HEK293 (cell line): ENCODE data around the gene HPDL.
A peak's percentile ranks its signal among the peaks of the same experiment; 100 is the strongest.

ENCODE experiments used
- GLI4 ChIP-seq: fragments of 450-650 bp; formaldehyde crosslinking; IDR thresholded peaks from 2 replicates; pipeline ENCODE4 v1.5.1; 2016; ENCODE audit warnings: missing biosample characterization, missing genetic modification characterization
- KLF10 ChIP-seq: fragments of 450-650 bp; IDR thresholded peaks from 2 replicates; pipeline ENCODE4 v1.5.1; 2018; ENCODE audit warnings: missing biosample characterization, mild to moderate bottlenecking, missing genetic modification characterization
- KLF16 ChIP-seq: fragments of 450-650 bp; formaldehyde crosslinking; IDR thresholded peaks from 2 replicates; pipeline ENCODE4 v1.5.1; 2017; ENCODE audit warnings: missing biosample characterization, missing genetic modification characterization
- KLF8 ChIP-seq: fragments of 450-650 bp; formaldehyde crosslinking; IDR thresholded peaks from 2 replicates; pipeline ENCODE4 v1.5.1; 2016; ENCODE audit warnings: missing biosample characterization, missing genetic modification characterization
- KLF9 ChIP-seq: fragments of 450-650 bp; formaldehyde crosslinking; IDR thresholded peaks from 2 replicates; pipeline ENCODE4 v1.5.1; 2016; ENCODE audit warnings: missing biosample characterization, missing genetic modification characterization, low read depth
- OSR2 ChIP-seq: fragments of 450-650 bp; formaldehyde crosslinking; IDR thresholded peaks from 2 replicates; pipeline ENCODE4 v1.5.1; 2016; ENCODE audit warnings: missing biosample characterization, missing genetic modification characterization
- OVOL3 ChIP-seq: fragments of 450-650 bp; formaldehyde crosslinking; IDR thresholded peaks from 2 replicates; pipeline ENCODE4 v1.5.1; 2016; ENCODE audit warnings: missing biosample characterization, missing genetic modification characterization
- TCF7L2 ChIP-seq: IDR thresholded peaks from 2 replicates; pipeline ENCODE4 v1.6.1; 2011; ENCODE audit warnings: low read depth, mild to moderate bottlenecking, inconsistent platforms, low read length, moderate library complexity, borderline replicate concordance
- ZBTB1 ChIP-seq: fragments of 450-650 bp; formaldehyde crosslinking; IDR thresholded peaks from 2 replicates; pipeline ENCODE4 v1.5.1; 2016; ENCODE audit warnings: missing biosample characterization, missing genetic modification characterization
- ZBTB7A ChIP-seq: fragments of 450-650 bp; formaldehyde crosslinking; IDR thresholded peaks from 2 replicates; pipeline ENCODE4 v1.5.1; 2016; ENCODE audit warnings: low read depth, missing biosample characterization, missing genetic modification characterization
- ZFP69B ChIP-seq: fragments of 450-650 bp; formaldehyde crosslinking; IDR thresholded peaks from 2 replicates; pipeline ENCODE4 v1.5.1; 2016; ENCODE audit warnings: missing biosample characterization, missing genetic modification characterization
- ZNF157 ChIP-seq: fragments of 450-650 bp; formaldehyde crosslinking; IDR thresholded peaks from 2 replicates; pipeline ENCODE4 v1.5.1; 2016; ENCODE audit warnings: missing biosample characterization, missing genetic modification characterization
- ZNF221 ChIP-seq: fragments of 450-650 bp; formaldehyde crosslinking; IDR thresholded peaks from 2 replicates; pipeline ENCODE4 v1.5.1; 2017; ENCODE audit warnings: missing biosample characterization, missing genetic modification characterization, borderline replicate concordance
- ZNF266 ChIP-seq: fragments of 450-650 bp; formaldehyde crosslinking; IDR thresholded peaks from 2 replicates; pipeline ENCODE4 v1.5.1; 2016; ENCODE audit warnings: missing biosample characterization, missing genetic modification characterization, low read depth
- ZNF416 ChIP-seq: fragments of 450-650 bp; formaldehyde crosslinking; IDR thresholded peaks from 2 replicates; pipeline ENCODE4 v1.5.1; 2016; ENCODE audit warnings: missing biosample characterization, missing genetic modification characterization
- ZNF426 ChIP-seq: fragments of 450-650 bp; formaldehyde crosslinking; IDR thresholded peaks from 2 replicates; pipeline ENCODE4 v1.5.1; 2017; ENCODE audit warnings: missing biosample characterization, missing genetic modification characterization, mild to moderate bottlenecking, inconsistent platforms, moderate library complexity
- ZNF510 ChIP-seq: fragments of 450-650 bp; formaldehyde crosslinking; IDR thresholded peaks from 2 replicates; pipeline ENCODE4 v1.5.1; 2018; ENCODE audit warnings: mild to moderate bottlenecking, missing genetic modification characterization, missing biosample characterization; ENCODE audit not compliant: insufficient replicate concordance
- ZNF544 ChIP-seq: fragments of 450-650 bp; formaldehyde crosslinking; IDR thresholded peaks from 2 replicates; pipeline ENCODE4 v1.5.0; 2017; ENCODE audit warnings: missing biosample characterization, missing genetic modification characterization
- ZNF548 ChIP-seq: fragments of 450-650 bp; formaldehyde crosslinking; IDR thresholded peaks from 2 replicates; pipeline ENCODE4 v1.5.1; 2016; ENCODE audit warnings: missing biosample characterization, missing genetic modification characterization
- ZNF707 ChIP-seq: fragments of 450-650 bp; formaldehyde crosslinking; IDR thresholded peaks from 2 replicates; pipeline ENCODE4 v1.5.1; 2016; ENCODE audit warnings: missing biosample characterization, missing genetic modification characterization
- ZSCAN23 ChIP-seq: fragments of 450-650 bp; formaldehyde crosslinking; IDR thresholded peaks from 2 replicates; pipeline ENCODE4 v1.5.1; 2016; ENCODE audit warnings: missing biosample characterization, missing genetic modification characterization
- TF ChIP-seq, protein P1 (sequence below): fragments of 450-650 bp; formaldehyde crosslinking; IDR thresholded peaks from 2 replicates; pipeline ENCODE4 v1.5.1; 2016; ENCODE audit warnings: missing biosample characterization, missing genetic modification characterization
- TF ChIP-seq, protein P2 (sequence below): fragments of 450-650 bp; formaldehyde crosslinking; IDR thresholded peaks from 2 replicates; pipeline ENCODE4 v1.5.1; 2016; ENCODE audit warnings: missing biosample characterization, missing genetic modification characterization
- TF ChIP-seq, protein P3 (sequence below): fragments of 450-650 bp; formaldehyde crosslinking; IDR thresholded peaks from 2 replicates; pipeline ENCODE4 v1.5.1; 2016; ENCODE audit warnings: missing biosample characterization, missing genetic modification characterization
- TF ChIP-seq, protein P4 (sequence below): fragments of 450-650 bp; formaldehyde crosslinking; IDR thresholded peaks from 2 replicates; pipeline ENCODE4 v1.5.1; 2017; ENCODE audit warnings: missing biosample characterization, mild to moderate bottlenecking, missing genetic modification characterization, moderate library complexity
- TF ChIP-seq, protein P5 (sequence below): fragments of 450-650 bp; formaldehyde crosslinking; IDR thresholded peaks from 2 replicates; pipeline ENCODE4 v1.5.1; 2016; ENCODE audit warnings: missing biosample characterization, missing genetic modification characterization, low read depth
- TF ChIP-seq, protein P6 (sequence below): fragments of 450-650 bp; formaldehyde crosslinking; IDR thresholded peaks from 2 replicates; pipeline ENCODE4 v1.5.1; 2016; ENCODE audit warnings: missing biosample characterization, missing genetic modification characterization

HPDL gene

DNA sequence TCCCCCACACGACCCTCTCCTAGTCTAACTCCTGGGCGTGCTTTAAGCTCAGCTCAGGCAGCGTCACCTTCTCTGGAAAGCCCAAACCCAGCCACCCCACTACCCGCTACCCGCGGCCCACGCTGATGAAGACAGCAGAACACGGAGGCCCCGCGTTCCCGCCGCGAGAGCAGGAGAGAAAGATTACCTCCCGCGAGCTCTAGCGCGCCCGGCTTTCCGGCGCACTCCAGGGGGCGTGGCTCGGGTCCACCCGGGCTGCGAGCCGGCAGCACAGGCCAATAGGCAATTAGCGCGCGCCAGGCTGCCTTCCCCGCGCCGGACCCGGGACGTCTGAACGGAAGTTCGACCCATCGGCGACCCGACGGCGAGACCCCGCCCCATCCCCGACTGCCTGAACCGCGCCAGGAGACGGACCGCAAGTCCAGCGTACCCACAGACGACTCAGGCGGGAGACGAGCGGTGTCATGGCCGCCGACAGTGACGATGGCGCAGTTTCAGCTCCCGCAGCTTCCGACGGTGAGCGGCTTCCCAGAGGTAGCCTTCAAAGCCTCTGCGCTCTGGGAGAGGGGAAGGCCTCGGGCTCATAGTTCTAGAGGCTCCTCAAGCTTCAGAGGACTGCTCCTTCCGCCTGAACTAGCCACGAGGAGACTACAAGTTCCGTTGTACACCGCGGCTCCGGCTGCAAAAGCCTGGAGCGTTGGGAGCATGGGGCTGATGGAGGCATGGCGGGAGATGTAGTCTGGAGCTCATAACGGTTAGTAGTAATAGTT lies 13.3 kb downstream of the HPDL start, which contains the start of the genes MUTYH and TOE1 (continued):
- TF ChIP-seq KLF8 (tag by site-specific recombination) (peak; percentile 74), ZFP69B (tag by site-specific recombination) (peak; percentile 65; the same call in 1 of the 2 replicates), ZNF510 (no peak), GLI4 (tag by site-specific recombination) (0 out of 2 replicates have a peak, but pooled peaks have one; percentile 15), ZNF544 (tag by site-specific recombination) (no peak), OSR2 (peak; percentile 55), KLF9 (tag by site-specific recombination) (peak; percentile 97), ZNF416 (tag by site-specific recombination) (no peak), ZBTB1 (tag by site-specific recombination) (no peak), ZNF157 (tag by site-specific recombination) (no peak), KLF16 (peak; percentile 75), ZNF221 (tag by site-specific recombination) (no peak), OVOL3 (no peak; the same call in 1 of the 2 replicates), ZBTB7A (tag by site-specific recombination) (peak; percentile 14; the same call in 1 of the 2 replicates), ZSCAN23 (tag by site-specific recombination) (0 out of 2 replicates have a peak, but pooled peaks have one; percentile 20), KLF10 (tag by site-specific recombination) (peak; percentile 25; the same call in 1 of the 2 replicates), ZNF266 (no peak), ZNF548 (tag by site-specific recombination) (no peak), ZNF707 (tag by site-specific recombination) (no peak), TCF7L2 (no peak), ZNF426 (no peak)
- TF ChIP-seq, protein P1, sequence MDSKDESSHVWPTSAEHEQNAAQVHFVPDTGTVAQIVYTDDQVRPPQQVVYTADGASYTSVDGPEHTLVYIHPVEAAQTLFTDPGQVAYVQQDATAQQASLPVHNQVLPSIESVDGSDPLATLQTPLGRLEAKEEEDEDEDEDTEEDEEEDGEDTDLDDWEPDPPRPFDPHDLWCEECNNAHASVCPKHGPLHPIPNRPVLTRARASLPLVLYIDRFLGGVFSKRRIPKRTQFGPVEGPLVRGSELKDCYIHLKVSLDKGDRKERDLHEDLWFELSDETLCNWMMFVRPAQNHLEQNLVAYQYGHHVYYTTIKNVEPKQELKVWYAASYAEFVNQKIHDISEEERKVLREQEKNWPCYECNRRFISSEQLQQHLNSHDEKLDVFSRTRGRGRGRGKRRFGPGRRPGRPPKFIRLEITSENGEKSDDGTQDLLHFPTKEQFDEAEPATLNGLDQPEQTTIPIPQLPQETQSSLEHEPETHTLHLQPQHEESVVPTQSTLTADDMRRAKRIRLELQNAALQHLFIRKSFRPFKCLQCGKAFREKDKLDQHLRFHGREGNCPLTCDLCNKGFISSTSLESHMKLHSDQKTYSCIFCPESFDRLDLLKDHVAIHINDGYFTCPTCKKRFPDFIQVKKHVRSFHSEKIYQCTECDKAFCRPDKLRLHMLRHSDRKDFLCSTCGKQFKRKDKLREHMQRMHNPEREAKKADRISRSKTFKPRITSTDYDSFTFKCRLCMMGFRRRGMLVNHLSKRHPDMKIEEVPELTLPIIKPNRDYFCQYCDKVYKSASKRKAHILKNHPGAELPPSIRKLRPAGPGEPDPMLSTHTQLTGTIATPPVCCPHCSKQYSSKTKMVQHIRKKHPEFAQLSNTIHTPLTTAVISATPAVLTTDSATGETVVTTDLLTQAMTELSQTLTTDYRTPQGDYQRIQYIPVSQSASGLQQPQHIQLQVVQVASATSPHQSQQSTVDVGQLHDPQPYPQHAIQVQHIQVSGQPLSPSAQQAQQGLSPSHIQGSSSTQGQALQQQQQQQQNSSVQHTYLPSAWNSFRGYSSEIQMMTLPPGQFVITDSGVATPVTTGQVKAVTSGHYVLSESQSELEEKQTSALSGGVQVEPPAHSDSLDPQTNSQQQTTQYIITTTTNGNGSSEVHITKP: peak; percentile 71
- TF ChIP-seq, protein P2, sequence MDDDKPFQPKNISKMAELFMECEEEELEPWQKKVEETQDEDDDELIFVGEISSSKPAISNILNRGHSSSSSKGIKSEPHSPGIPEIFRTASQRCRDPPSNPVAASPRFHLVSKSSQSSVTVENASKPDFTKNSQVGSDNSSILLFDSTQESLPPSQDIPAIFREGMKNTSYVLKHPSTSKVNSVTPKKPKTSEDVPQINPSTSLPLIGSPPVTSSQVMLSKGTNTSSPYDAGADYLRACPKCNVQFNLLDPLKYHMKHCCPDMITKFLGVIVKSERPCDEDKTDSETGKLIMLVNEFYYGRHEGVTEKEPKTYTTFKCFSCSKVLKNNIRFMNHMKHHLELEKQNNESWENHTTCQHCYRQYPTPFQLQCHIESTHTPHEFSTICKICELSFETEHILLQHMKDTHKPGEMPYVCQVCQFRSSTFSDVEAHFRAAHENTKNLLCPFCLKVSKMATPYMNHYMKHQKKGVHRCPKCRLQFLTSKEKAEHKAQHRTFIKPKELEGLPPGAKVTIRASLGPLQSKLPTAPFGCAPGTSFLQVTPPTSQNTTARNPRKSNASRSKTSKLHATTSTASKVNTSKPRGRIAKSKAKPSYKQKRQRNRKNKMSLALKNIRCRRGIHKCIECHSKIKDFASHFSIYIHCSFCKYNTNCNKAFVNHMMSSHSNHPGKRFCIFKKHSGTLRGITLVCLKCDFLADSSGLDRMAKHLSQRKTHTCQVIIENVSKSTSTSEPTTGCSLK (tag by site-specific recombination): no peak
- TF ChIP-seq, protein P3, sequence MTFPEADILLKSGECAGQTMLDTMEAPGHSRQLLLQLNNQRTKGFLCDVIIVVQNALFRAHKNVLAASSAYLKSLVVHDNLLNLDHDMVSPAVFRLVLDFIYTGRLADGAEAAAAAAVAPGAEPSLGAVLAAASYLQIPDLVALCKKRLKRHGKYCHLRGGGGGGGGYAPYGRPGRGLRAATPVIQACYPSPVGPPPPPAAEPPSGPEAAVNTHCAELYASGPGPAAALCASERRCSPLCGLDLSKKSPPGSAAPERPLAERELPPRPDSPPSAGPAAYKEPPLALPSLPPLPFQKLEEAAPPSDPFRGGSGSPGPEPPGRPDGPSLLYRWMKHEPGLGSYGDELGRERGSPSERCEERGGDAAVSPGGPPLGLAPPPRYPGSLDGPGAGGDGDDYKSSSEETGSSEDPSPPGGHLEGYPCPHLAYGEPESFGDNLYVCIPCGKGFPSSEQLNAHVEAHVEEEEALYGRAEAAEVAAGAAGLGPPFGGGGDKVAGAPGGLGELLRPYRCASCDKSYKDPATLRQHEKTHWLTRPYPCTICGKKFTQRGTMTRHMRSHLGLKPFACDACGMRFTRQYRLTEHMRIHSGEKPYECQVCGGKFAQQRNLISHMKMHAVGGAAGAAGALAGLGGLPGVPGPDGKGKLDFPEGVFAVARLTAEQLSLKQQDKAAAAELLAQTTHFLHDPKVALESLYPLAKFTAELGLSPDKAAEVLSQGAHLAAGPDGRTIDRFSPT (tag by site-specific recombination): no peak
- TF ChIP-seq, protein P4, sequence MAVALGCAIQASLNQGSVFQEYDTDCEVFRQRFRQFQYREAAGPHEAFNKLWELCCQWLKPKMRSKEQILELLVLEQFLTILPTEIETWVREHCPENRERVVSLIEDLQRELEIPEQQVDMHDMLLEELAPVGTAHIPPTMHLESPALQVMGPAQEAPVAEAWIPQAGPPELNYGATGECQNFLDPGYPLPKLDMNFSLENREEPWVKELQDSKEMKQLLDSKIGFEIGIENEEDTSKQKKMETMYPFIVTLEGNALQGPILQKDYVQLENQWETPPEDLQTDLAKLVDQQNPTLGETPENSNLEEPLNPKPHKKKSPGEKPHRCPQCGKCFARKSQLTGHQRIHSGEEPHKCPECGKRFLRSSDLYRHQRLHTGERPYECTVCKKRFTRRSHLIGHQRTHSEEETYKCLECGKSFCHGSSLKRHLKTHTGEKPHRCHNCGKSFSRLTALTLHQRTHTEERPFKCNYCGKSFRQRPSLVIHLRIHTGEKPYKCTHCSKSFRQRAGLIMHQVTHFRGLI (tag by site-specific recombination): peak; percentile 1; the same call in 1 of the 2 replicates
- TF ChIP-seq, protein P5, sequence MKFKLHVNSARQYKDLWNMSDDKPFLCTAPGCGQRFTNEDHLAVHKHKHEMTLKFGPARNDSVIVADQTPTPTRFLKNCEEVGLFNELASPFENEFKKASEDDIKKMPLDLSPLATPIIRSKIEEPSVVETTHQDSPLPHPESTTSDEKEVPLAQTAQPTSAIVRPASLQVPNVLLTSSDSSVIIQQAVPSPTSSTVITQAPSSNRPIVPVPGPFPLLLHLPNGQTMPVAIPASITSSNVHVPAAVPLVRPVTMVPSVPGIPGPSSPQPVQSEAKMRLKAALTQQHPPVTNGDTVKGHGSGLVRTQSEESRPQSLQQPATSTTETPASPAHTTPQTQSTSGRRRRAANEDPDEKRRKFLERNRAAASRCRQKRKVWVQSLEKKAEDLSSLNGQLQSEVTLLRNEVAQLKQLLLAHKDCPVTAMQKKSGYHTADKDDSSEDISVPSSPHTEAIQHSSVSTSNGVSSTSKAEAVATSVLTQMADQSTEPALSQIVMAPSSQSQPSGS (tag by site-specific recombination): no peak
- TF ChIP-seq, protein P6, sequence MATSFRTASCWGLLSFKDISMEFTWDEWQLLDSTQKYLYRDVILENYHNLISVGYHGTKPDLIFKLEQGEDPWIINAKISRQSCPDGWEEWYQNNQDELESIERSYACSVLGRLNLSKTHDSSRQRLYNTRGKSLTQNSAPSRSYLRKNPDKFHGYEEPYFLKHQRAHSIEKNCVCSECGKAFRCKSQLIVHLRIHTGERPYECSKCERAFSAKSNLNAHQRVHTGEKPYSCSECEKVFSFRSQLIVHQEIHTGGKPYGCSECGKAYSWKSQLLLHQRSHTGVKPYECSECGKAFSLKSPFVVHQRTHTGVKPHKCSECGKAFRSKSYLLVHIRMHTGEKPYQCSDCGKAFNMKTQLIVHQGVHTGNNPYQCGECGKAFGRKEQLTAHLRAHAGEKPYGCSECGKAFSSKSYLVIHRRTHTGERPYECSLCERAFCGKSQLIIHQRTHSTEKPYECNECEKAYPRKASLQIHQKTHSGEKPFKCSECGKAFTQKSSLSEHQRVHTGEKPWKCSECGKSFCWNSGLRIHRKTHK: no peak
